IPS DF 6.9 (cell line): ENCODE data around the gene CUTA.

ENCODE experiments used
- DNase-seq: peaks from one replicate; pipeline ENCODE4 v3.0.0-alpha.2; 2013; ENCODE audit warnings: low read depth, low spot score
- H3K27ac ChIP-seq: one replicate; pipeline ENCODE4 v1.5.1; 2013; ENCODE audit warnings: low read length, control low read depth
- H3K27me3 ChIP-seq: 2 replicates; pipeline ENCODE4 v1.6.1; 2013; ENCODE audit warnings: mild to moderate bottlenecking, low read length; ENCODE audit not compliant: control insufficient read depth, insufficient read depth
- H3K36me3 ChIP-seq: 2 replicates; pipeline ENCODE4 v1.6.1; 2013; ENCODE audit warnings: low read length; ENCODE audit not compliant: control insufficient read depth, insufficient read depth
- H3K4me1 ChIP-seq: 2 replicates; pipeline ENCODE4 v1.6.1; 2013; ENCODE audit warnings: low read length; ENCODE audit not compliant: control insufficient read depth, insufficient read depth
- H3K4me3 ChIP-seq: 2 replicates; pipeline ENCODE4 v1.5.1; 2013; ENCODE audit warnings: mild to moderate bottlenecking, low read length
- H3K9me3 ChIP-seq: 2 replicates; pipeline ENCODE4 v1.6.1; 2013; ENCODE audit warnings: low read length, inconsistent platforms; ENCODE audit not compliant: control insufficient read depth, insufficient read depth
- WGBS: extraction: QIAGEN DNeasy Blood & Tissue Kit; methylation state at CpG from one replicate; pipeline ENCODE4 v1.1.7; 2013; ENCODE audit warnings: mixed read lengths, missing lambda C conversion rate; ENCODE audit not compliant: insufficient read length, insufficient coverage; 5-methylcytosine and 5-hydroxymethylcytosine counted together

The CUTA gene

DNA sequence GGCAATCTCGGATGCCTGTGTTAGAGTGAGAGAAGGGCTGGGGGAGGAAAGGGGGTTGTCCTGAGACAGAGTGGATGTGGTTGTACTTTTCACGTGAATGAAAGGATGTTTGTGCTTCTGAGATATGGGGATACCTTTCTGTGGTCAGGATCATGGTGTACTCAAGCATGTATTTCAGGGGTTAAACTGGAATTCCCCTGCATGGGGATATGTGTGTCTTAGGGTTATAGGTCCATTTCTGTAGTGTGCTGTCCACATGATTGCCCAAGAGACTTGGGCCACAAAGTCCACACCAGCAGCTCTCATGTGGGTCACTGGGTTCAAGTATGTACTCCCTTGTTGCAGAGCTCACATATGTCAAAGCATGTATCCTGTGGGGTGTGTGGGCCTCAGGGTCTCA lies 12.4 kb upstream of the CUTA start:
- DNase-seq = no peak
- peaks cover 19% of the 10 kb centered on the region for H3K4me1 ChIP-seq
- H3K27ac ChIP-seq = peak overlapping the region; percentile 46
- H3K4me3 ChIP-seq = no peak overlapping the region
- WGBS = no CpG with 5 or more reads among the region's 2 CpGs
- H3K9me3 ChIP-seq = no peaks in the 10 kb centered on the region
- peaks cover 4% of the 10 kb centered on the region; the same call in 1 of the 2 replicates for H3K36me3 ChIP-seq
- no peaks in the 10 kb centered on the region for H3K27me3 ChIP-seq

GRCh38 chr6:33429750-33430052 lies 11.8 kb upstream of the CUTA start:
- Histone ChIP-seq H3K36me3 (no peaks in the 10 kb centered on the region), H3K27ac (no peak overlapping the region), H3K4me1 (peaks cover 19% of the 10 kb centered on the region), H3K4me3 (no peak overlapping the region), H3K27me3 (no peaks in the 10 kb centered on the region), H3K9me3 (no peaks in the 10 kb centered on the region)
- no CpG with 5 or more reads among the region's 2 CpGs for WGBS
- DNase-seq = no peak

DNA sequence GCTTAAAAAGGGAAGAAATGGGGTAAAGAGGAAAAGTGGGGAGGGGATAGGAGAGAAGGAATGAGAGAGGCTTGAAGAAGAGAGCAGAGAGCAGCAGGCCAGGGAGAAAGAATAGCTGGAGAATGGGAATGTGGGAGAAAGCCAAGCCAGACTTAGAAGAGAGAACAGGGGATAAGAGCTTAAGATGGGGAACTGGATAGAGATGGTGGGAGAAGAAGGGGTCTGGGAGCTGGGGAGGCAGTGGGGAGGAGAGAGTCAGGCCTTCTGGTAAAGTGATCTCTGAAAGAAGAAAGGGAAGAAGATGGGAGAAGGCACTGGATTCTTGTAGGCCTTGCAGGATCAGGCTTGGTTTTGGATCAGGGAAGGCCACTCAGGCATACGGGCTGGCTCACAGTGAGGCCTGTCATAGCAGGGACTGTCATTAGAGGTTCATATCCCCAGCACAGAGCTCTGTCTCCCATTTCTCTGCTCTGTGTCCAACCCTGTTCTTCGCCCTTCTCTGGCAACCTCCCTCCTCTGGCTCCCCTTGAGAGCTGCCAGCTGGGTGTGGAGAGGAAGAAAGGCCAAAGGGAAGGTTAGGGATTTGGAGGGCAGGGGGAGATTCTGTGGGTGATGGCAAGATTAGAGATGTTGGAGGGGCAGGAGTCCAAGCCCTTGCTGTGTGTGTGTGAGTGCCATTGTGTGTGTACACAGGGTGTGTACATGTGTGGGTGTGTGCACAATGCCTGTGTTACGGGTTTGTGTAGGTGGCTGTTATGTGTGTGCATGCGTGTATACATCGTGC lies 11.3 kb upstream of the CUTA start:
- H3K4me1 ChIP-seq = peaks cover 19% of the 10 kb centered on the region
- H3K36me3 ChIP-seq = no peaks in the 10 kb centered on the region
- H3K4me3 ChIP-seq = no peak overlapping the region
- H3K27me3 ChIP-seq = no peaks in the 10 kb centered on the region
- H3K27ac ChIP-seq = no peak overlapping the region
- H3K9me3 ChIP-seq = no peaks in the 10 kb centered on the region
- no CpG with 5 or more reads among the region's 5 CpGs for WGBS
- DNase-seq = no peak

DNA sequence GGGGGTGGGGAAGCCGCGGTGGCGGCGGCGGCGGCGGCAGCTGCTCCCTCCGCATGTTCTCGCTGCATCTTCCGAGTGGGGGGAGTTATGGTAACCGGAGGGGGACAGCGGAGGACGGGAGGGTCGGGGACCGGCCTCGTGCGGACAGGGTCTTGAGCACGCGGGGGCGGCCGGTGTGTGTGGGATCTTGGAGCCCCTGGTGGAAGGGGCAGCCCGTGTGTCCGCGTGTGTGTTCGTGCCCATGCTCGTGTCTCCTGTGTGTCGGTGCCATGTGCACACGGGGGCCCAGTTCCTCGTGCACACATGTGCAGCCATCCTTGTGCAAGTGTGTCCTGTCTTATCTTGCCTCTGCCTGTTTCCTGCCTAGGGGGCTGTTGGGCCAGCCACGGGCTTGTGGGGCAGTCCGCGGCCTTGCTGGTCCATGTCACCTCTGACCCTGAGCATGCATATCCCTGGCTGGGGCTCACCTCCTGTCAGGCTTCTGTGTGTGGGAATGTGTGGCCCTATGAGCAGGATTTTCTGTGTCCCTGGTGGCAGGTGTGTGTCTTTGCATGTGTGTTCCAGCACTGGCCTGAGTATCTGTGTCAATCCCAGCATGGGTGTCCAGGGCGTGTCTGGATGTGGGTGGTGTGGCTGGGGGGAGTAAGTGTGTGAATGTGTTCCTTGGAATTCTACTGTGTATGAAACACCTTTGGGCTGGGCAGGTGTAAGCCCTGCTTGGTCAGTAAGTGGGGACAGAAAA lies 10.5 kb upstream of the CUTA start:
- Histone ChIP-seq H3K4me1 (peaks cover 19% of the 10 kb centered on the region), H3K27ac (no peak overlapping the region), H3K9me3 (no peaks in the 10 kb centered on the region), H3K27me3 (no peaks in the 10 kb centered on the region), H3K36me3 (0 out of 2 replicates have a peak, but pooled peaks cover 2% of the 10 kb centered on the region), H3K4me3 (peak overlapping the region; percentile 68; the same call in 1 of the 2 replicates)
- no CpG with 5 or more reads among the region's 33 CpGs for WGBS
- no peak for DNase-seq

DNA sequence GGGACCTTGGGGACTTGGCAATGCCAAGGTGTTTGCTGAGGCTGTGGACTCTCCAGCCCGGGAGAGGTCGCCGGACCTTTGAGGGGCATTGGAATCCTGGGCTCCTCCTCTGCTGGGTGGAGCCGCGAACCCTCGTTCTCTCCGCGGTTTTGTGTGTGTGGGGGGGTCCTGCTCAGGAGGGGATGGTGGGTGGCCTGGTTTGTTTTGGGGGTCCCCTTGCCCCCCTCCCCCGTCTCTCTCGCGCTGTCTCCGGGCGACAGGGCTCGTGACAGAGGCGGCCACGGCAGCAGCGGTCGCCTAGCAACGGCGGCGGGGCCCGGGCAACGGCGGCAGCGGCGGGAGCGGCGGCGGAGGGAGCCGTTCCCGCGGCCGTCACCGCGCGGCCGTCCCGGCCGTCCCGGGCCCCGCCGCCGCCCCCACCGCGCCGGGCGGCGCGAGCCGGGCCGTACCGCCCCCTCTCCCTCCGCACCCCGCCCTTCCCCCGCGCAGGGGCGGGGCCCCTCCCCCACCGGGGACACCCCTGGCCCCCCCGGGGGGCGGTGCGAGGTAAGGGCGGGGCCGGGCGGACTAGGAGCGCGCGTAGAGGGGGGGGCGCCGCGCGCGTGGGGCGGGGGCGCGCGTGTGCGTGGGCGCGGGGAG lies 9.8 kb upstream of the CUTA start:
- no CpG with 5 or more reads among the region's 79 CpGs for WGBS
- 0 out of 2 replicates have a peak, but pooled peaks cover 4% of the 10 kb centered on the region for H3K36me3 ChIP-seq
- no peaks in the 10 kb centered on the region for H3K27me3 ChIP-seq
- H3K27ac ChIP-seq = no peak overlapping the region
- H3K4me3 ChIP-seq = peak overlapping the region; percentile 68
- no peak for DNase-seq
- H3K4me1 ChIP-seq = peaks cover 18% of the 10 kb centered on the region
- H3K9me3 ChIP-seq = no peaks in the 10 kb centered on the region

- no peak for DNase-seq
- Histone ChIP-seq H3K27me3 (no peaks in the 10 kb centered on the region), H3K27ac (no peak overlapping the region), H3K4me3 (no peak overlapping the region; the same call in 1 of the 2 replicates), H3K4me1 (peaks cover 16% of the 10 kb centered on the region), H3K36me3 (0 out of 2 replicates have a peak, but pooled peaks cover 4% of the 10 kb centered on the region), H3K9me3 (no peaks in the 10 kb centered on the region)
- no CpG with 5 or more reads among the region's 12 CpGs for WGBS
Observed at GRCh38 chr6:33426590-33427511, 8.9 kb upstream of the CUTA start.

- 0 out of 2 replicates have a peak, but pooled peaks cover 4% of the 10 kb centered on the region for H3K36me3 ChIP-seq
- no peak overlapping the region for H3K27ac ChIP-seq
- no peaks in the 10 kb centered on the region for H3K9me3 ChIP-seq
- H3K27me3 ChIP-seq = no peaks in the 10 kb centered on the region
- no peak for DNase-seq
- H3K4me3 ChIP-seq = peak overlapping the region; percentile 87; the same call in 1 of the 2 replicates
- peaks cover 16% of the 10 kb centered on the region for H3K4me1 ChIP-seq
- WGBS = no CpG with 5 or more reads among the region's 43 CpGs
Observed at GRCh38 chr6:33425668-33426577, 8.0 kb upstream of the CUTA start.

GRCh38 chr6:33424855-33425667 lies 7.2 kb upstream of the CUTA start:
- no peak for DNase-seq
- Histone ChIP-seq H3K36me3 (0 out of 2 replicates have a peak, but pooled peaks cover 4% of the 10 kb centered on the region), H3K27me3 (no peaks in the 10 kb centered on the region), H3K4me1 (peaks cover 13% of the 10 kb centered on the region), H3K27ac (peak overlapping the region; percentile 35), H3K4me3 (peak overlapping the region; percentile 87; the same call in 1 of the 2 replicates), H3K9me3 (no peaks in the 10 kb centered on the region)
- WGBS = no CpG with 5 or more reads among the region's 12 CpGs
